NCI-H2107 treated with DMSO at 0.1 percent for 48 hours (cell line): Measurements from ENCODE around the gene PRKAR1A.

Experiments used
- DNase-seq: peaks from one replicate; lab custom pipeline; 2025; ENCODE audit not compliant: unreplicated experiment; lab: John Stamatoyannopoulos, UW

PRKAR1A gene

DNA sequence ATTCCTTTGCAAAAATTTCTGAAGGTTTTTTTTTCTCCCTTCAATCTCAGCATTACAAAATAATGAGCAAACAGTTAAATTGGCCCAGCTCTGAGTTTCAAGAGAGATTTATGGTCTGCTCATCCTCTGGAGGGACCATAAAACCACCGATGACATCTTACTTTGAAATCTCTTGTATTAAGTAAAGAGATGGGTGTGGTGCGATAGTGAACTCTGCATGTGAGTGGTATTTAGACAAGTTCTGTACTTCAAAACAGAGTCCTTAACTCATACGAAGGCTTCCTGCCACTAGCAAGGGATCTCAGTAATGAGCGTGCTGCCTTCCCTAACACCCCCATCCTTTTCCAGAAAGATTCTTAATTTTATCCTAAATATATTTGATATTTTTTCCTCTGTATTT is 86.9 kb downstream of the PRKAR1A start:
- DNase-seq = no peak

DNA sequence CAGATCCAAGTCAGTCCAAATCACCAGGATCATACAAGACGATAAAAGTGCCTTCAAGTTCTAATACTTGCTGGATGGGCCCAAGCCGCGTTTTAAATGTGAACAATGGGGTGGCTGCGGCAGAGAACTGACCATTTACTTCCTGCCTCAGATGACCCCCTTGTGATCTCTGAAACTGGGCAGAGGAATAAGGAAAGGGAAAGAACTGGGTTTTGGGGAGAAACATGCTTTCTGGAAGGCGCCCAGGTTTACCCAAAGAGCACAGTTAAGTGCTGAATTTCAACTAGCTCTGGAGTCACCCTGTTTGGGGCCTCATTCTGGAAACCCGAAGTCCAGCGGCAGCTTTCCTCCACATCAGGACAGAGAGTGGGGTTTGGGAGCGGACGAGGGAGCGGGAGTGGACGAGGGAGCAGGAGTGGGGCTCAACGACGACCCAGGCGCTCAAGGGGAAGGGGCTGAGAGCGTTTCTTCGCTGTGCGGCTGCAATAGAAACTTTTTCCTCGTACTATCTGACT is 87.4 kb downstream of the PRKAR1A start:
- no peak for DNase-seq

DNA sequence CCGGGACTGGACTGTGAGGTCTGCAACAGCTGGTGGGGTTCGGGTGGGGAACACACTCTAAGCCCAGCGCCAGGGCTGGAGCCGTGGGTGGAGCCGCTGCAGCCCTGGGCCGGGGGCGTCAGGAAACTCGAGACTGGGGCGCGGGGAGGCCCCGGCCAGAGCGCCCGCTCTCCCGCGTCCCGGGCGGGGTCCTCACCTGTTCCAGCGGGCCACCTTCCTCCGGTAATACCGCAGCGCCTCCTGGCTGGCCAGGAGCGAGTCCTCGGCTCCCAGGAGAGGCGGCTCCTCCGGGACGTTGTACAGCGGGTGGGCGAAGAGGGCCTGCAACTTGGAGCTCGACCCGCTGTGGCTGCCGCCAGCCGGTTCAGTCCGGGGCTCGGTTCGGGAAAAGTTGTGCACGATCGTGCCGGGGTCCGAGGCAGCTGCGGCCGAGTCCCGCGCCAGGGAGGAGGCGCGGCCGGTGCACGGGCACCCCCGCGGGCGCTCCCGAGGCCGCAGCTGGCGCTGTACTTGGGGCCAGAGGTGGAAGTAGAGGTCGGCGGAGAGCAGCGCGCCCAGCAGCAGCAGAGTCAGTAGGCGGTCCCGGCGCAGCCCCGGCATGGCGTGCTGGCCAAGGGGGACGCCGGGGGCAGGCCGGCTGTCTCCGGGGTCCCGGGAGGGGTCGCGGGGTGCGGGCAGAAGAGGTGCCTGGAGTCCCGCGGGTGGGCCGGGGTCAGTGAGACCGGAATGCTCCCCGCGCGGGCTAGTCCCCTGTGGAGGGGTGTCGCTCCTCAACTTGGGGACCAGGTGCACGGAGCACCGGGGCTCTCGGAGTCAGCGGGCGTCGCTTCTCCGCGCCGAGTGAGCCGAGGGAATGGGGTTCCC is 88.1 kb downstream of the PRKAR1A start:
- no peak for DNase-seq
